ENCODE results near the gene ABCC5. TPM values are rescaled to one million over a fixed set of nuclear protein-coding genes. Genes with fewer than 3 reads are reported as not detected.

Gene ABCC5
- total RNA-seq, 1 experiment from 2014 or later = 37.6 TPM

DNA sequence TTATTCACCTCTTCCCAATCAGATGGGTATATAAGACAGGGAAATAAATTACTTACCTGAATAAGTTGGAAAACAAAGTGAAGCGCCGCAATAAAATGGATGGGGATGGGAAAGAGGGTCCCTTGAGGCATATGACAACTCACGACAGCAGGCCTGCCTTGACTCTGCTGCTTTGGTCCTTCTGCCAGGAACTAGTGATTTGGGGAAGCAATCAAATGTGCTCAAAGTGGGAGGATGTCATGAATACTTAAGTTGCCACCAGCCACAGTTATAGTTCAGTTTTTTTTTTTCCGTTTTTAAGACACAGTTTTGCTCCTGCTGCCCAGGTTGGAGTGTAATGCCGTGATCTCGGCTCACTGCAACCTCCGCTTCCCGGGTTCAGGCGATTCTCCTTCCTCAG lies 137.6 kb downstream of the ABCC5 start:
- Histone ChIP-seq H3K4me2 (ENCODE audit: insufficient read depth, insufficient read length, low read length) (no peak overlapping the region), H3K18ac (ENCODE audit: insufficient read length, low read depth, low read length) (no peak overlapping the region), H2BK120ac (ENCODE audit: low read depth, low read length, poor library complexity, severe bottlenecking) (no peak overlapping the region), H2AK5ac (ENCODE audit: insufficient read length, low read length) (no peak overlapping the region), H3K9me3 (ENCODE audit: control insufficient read depth, low read depth, low read length) (no peaks in the 10 kb centered on the region), H3K79me2 (ENCODE audit: insufficient read depth, low read length) (peaks cover 29% of the 10 kb centered on the region; the same call in 1 of the 2 replicates), H4K5ac (ENCODE audit: insufficient read length, low read depth, low read length) (no peak overlapping the region), H3K23me2 (ENCODE audit: insufficient read length, low read depth, low read length, poor library complexity, severe bottlenecking) (peaks cover 11% of the 10 kb centered on the region), H3T11ph (ENCODE audit: low read length) (no peak overlapping the region), H4K91ac (ENCODE audit: insufficient read length, low read depth, low read length) (no peak overlapping the region), H2BK15ac (ENCODE audit: low read depth, low read length) (no peak overlapping the region), H2BK20ac (ENCODE audit: low read depth, low read length, poor library complexity, severe bottlenecking) (no peak overlapping the region), H3K23ac (ENCODE audit: insufficient read length, low read depth, low read length) (no peak overlapping the region), H3K56ac (ENCODE audit: insufficient read length, low read depth, low read length) (no peak overlapping the region), H3K4me1 (ENCODE audit: insufficient read depth, low read length) (peaks cover 2% of the 10 kb centered on the region; the same call in 1 of the 2 replicates), H2AFZ (ENCODE audit: low read length) (no peak overlapping the region), H3K4ac (ENCODE audit: low read depth, low read length) (no peak overlapping the region), H4K8ac (replicated peaks; ENCODE audit: insufficient read length, low read depth, low read length) (no peak overlapping the region), H3K9ac (ENCODE audit: extremely low read depth, insufficient read length, low read length) (no peak overlapping the region), H2BK5ac (ENCODE audit: insufficient read length, low read length) (no peak overlapping the region), H3K79me1 (ENCODE audit: insufficient read depth, low read depth, low read length, poor library complexity, severe bottlenecking) (peaks cover 1% of the 10 kb centered on the region), H3K27ac (ENCODE audit: insufficient read length, low read depth, low read length) (no peak overlapping the region), H3K14ac (ENCODE audit: insufficient read depth, low read length) (no peak overlapping the region), H2BK12ac (ENCODE audit: insufficient read length, low read depth, low read length) (no peak overlapping the region), H4K20me1 (ENCODE audit: control insufficient read depth, insufficient read depth, insufficient read length) (no peaks in the 10 kb centered on the region), H3K27me3 (ENCODE audit: insufficient read depth, low read length) (no peaks in the 10 kb centered on the region)
- 0 out of 7 replicates have a peak overlapping the region, but pooled peaks of 1 of the 3 experiments have one; percentile 42 for H3K27ac Mint-ChIP-seq
- DNase-seq = no peak
- no peak overlapping the region for H3K4me3 Mint-ChIP-seq
- peaks cover 9 to 12% (median 12%) of the 10 kb centered on the region in 3 experiments for H3K36me3 Mint-ChIP-seq (ENCODE audit: insufficient read depth in 1 of 3, low read depth in 3 of 3)
- no CpG with 5 or more reads among the region's 9 CpGs for WGBS (ENCODE audit: extremely low coverage, insufficient read length, low lambda C conversion rate)
- H3K27me3 Mint-ChIP-seq (ENCODE audit: low read depth) = no peaks in the 10 kb centered on the region; the same call in 1 of the 2 replicates
- TF ChIP-seq, protein P1, sequence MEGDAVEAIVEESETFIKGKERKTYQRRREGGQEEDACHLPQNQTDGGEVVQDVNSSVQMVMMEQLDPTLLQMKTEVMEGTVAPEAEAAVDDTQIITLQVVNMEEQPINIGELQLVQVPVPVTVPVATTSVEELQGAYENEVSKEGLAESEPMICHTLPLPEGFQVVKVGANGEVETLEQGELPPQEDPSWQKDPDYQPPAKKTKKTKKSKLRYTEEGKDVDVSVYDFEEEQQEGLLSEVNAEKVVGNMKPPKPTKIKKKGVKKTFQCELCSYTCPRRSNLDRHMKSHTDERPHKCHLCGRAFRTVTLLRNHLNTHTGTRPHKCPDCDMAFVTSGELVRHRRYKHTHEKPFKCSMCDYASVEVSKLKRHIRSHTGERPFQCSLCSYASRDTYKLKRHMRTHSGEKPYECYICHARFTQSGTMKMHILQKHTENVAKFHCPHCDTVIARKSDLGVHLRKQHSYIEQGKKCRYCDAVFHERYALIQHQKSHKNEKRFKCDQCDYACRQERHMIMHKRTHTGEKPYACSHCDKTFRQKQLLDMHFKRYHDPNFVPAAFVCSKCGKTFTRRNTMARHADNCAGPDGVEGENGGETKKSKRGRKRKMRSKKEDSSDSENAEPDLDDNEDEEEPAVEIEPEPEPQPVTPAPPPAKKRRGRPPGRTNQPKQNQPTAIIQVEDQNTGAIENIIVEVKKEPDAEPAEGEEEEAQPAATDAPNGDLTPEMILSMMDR (conservative IDR thresholded peaks at IDR 0.05) = no peak
- H3K4me1 Mint-ChIP-seq = peaks cover 33 to 42% of the 10 kb centered on the region in 2 experiments
- H3K9me3 Mint-ChIP-seq = no peaks in the 10 kb centered on the region
